ENCODE measurements around the gene IRF3. TPM values are rescaled to one million over a fixed set of nuclear protein-coding genes. Genes with fewer than 3 reads are reported as not detected.
"Not testable (repeated sequence)": the region's sequence is repeated elsewhere in the genome, so short reads cannot be mapped to it uniquely, and the experiment has no call there.

The IRF3 gene
- total RNA-seq, 1 experiment from 2014 or later: 36.5 TPM

GRCh38 chr19:49631014-49631588 is 34.6 kb downstream of the IRF3 start:
- DNase-seq (ENCODE audit: extremely low read depth, low read depth): no peak

GRCh38 chr19:49629659-49630058 is 36.0 kb downstream of the IRF3 start:
- no peak for DNase-seq (ENCODE audit: extremely low read depth, low read depth)

GRCh38 chr19:49626226-49626625 is 39.4 kb downstream of the IRF3 start:
- no peak for DNase-seq (ENCODE audit: extremely low read depth, low read depth)

GRCh38 chr19:49624967-49625910 is 40.4 kb downstream of the IRF3 start:
- DNase-seq (ENCODE audit: extremely low read depth, low read depth): no peak

GRCh38 chr19:49617860-49618259 is 47.8 kb downstream of the IRF3 start:
- DNase-seq (ENCODE audit: extremely low read depth, low read depth): not testable (repeated sequence)

GRCh38 chr19:49616945-49617344 is 48.7 kb downstream of the IRF3 start:
- DNase-seq (ENCODE audit: extremely low read depth, low read depth): no peak

GRCh38 chr19:49616532-49616931 is 49.1 kb downstream of the IRF3 start:
- no peak for DNase-seq (ENCODE audit: extremely low read depth, low read depth)

- DNase-seq (ENCODE audit: extremely low read depth, low read depth): no peak
Measured at GRCh38 chr19:49615861-49616260, 49.8 kb downstream of the IRF3 start.

- no peak for DNase-seq (ENCODE audit: extremely low read depth, low read depth)
Measured at GRCh38 chr19:49614096-49614833, 51.4 kb downstream of the IRF3 start.

- DNase-seq (ENCODE audit: extremely low read depth, low read depth): no peak
Measured at GRCh38 chr19:49613374-49613773, 52.3 kb downstream of the IRF3 start.

Small RNA genes lying within 50 kb of the gene (small RNA-seq; reads per million reads assigned to genes)
- 0 to 0.23 reads per million in 2 experiments for gene MIR5088

Other genes starting within 250 kb of the IRF3 start
- gene PTH2, start 242.4 kb downstream of the IRF3 start, total RNA-seq (2014; rRNA removed; shearing (Covaris generic)): not detected in 2 replicates
- not detected in 2 replicates for gene GFY, start 240.5 kb downstream of the IRF3 start, total RNA-seq (2014; rRNA removed; shearing (Covaris generic))
- gene SLC17A7, start 224.3 kb downstream of the IRF3 start, total RNA-seq (2014; rRNA removed; shearing (Covaris generic)): 0.17 TPM in 1 of 2 replicates, not detected in the other
- 48.5 and 69.4 TPM in 2 replicates for gene PIH1D1, start 214.0 kb downstream of the IRF3 start, total RNA-seq (2014; rRNA removed; shearing (Covaris generic))
- 24.7 and 32.4 TPM in 2 replicates for gene ALDH16A1, start 212.6 kb downstream of the IRF3 start, total RNA-seq (2014; rRNA removed; shearing (Covaris generic))
- 0.12 and 0.35 TPM in 2 replicates for gene FLT3LG, start 191.6 kb downstream of the IRF3 start, total RNA-seq (2014; rRNA removed; shearing (Covaris generic))
- 3,401 and 3,992 TPM in 2 replicates for gene RPL13A, start 178.2 kb downstream of the IRF3 start, total RNA-seq (2014; rRNA removed; shearing (Covaris generic))
- gene RPS11, start 169.4 kb downstream of the IRF3 start, total RNA-seq (2014; rRNA removed; shearing (Covaris generic)): 2,280 and 2,727 TPM in 2 replicates
- gene FCGRT, start 153.2 kb downstream of the IRF3 start, total RNA-seq (2014; rRNA removed; shearing (Covaris generic)): 0.77 TPM in 1 of 2 replicates, not detected in the other
- gene RCN3, start 137.9 kb downstream of the IRF3 start, total RNA-seq (2014; rRNA removed; shearing (Covaris generic)): 3.1 and 5.6 TPM in 2 replicates
- gene NOSIP, start 85.3 kb downstream of the IRF3 start, total RNA-seq (2014; rRNA removed; shearing (Covaris generic)): 21.8 and 31.8 TPM in 2 replicates
- gene PRRG2, start 84.5 kb downstream of the IRF3 start, total RNA-seq (2014; rRNA removed; shearing (Covaris generic)): 0.14 TPM in 1 of 2 replicates, not detected in the other
- gene PRR12, start 74.7 kb downstream of the IRF3 start, total RNA-seq (2014; rRNA removed; shearing (Covaris generic)): 2.1 and 3.0 TPM in 2 replicates
- gene RRAS, start 25.7 kb downstream of the IRF3 start, total RNA-seq (2014; rRNA removed; shearing (Covaris generic)): 17.2 and 19.6 TPM in 2 replicates
- 8.3 and 12.3 TPM in 2 replicates for gene SCAF1, start 23.6 kb downstream of the IRF3 start, total RNA-seq (2014; rRNA removed; shearing (Covaris generic))
- 16.4 and 17.5 TPM in 2 replicates for gene BCL2L12, start 76 bp upstream of the IRF3 start, total RNA-seq (2014; rRNA removed; shearing (Covaris generic))
- gene PRMT1, start 11.4 kb upstream of the IRF3 start, total RNA-seq (2014; rRNA removed; shearing (Covaris generic)): 228 and 254 TPM in 2 replicates
- 3.1 and 3.2 TPM in 2 replicates for gene ADM5, start 23.7 kb upstream of the IRF3 start, total RNA-seq (2014; rRNA removed; shearing (Covaris generic))
- 1.7 and 2.2 TPM in 2 replicates for gene CPT1C, start 25.3 kb upstream of the IRF3 start, total RNA-seq (2014; rRNA removed; shearing (Covaris generic))
- not detected in 2 replicates for gene TSKS, start 97.4 kb upstream of the IRF3 start, total RNA-seq (2014; rRNA removed; shearing (Covaris generic))
- 25.6 and 29.1 TPM in 2 replicates for gene AP2A1, start 101.1 kb upstream of the IRF3 start, total RNA-seq (2014; rRNA removed; shearing (Covaris generic))
- 0.14 and 1.0 TPM in 2 replicates for gene FUZ, start 147.4 kb upstream of the IRF3 start, total RNA-seq (2014; rRNA removed; shearing (Covaris generic))
- 12.5 and 13.4 TPM in 2 replicates for gene MED25, start 152.4 kb upstream of the IRF3 start, total RNA-seq (2014; rRNA removed; shearing (Covaris generic))
- 24.9 and 25.8 TPM in 2 replicates for gene PTOV1, start 185.3 kb upstream of the IRF3 start, total RNA-seq (2014; rRNA removed; shearing (Covaris generic))
- 22.3 and 31.4 TPM in 2 replicates for gene PNKP, start 201.7 kb upstream of the IRF3 start, total RNA-seq (2014; rRNA removed; shearing (Covaris generic))
- 16.2 and 17.0 TPM in 2 replicates for gene AKT1S1, start 211.5 kb upstream of the IRF3 start, total RNA-seq (2014; rRNA removed; shearing (Covaris generic))
- 6.9 and 9.5 TPM in 2 replicates for gene TBC1D17, start 211.8 kb upstream of the IRF3 start, total RNA-seq (2014; rRNA removed; shearing (Covaris generic))
- not detected in 2 replicates for gene IL4I1, start 231.0 kb upstream of the IRF3 start, total RNA-seq (2014; rRNA removed; shearing (Covaris generic))